ENCODE data around the gene TACC2.

- no peak for TF ChIP-seq CTCF (IDR thresholded peaks at IDR 0.05 in 4 of 5, conservative IDR thresholded peaks at IDR 0.05 in 1 of 5)
- TF ChIP-seq POLR2A (IDR thresholded peaks at IDR 0.05), result no peak
Observed at GRCh38 chr10:122085423-122085911, 96.5 kb downstream of the TACC2 start.

Measured in gastrocnemius medialis (tissue), 4 donors.